ENCODE measurements around the gene SMU1.

SMU1 gene

GRCh38 chr9:33081128-33081851, 4.8 kb upstream of the SMU1 start:
- no peaks in the 10 kb centered on the region for H3K9me3 ChIP-seq (replicated peaks; ENCODE audit: low read length)
- peak overlapping the region; percentile 75 for H3K9ac ChIP-seq (ENCODE audit: low read depth, low read length)
- H3K27me3 ChIP-seq (ENCODE audit: control insufficient read depth, insufficient read depth, low read length) = no peaks in the 10 kb centered on the region
- H3K36me3 ChIP-seq (ENCODE audit: insufficient read depth, low read length) = no peaks in the 10 kb centered on the region
- peaks cover 11% of the 10 kb centered on the region for H3K4me1 ChIP-seq (ENCODE audit: control insufficient read depth, insufficient read depth, low read length)
- H3K4me3 ChIP-seq (ENCODE audit: low read length) = peak overlapping the region; percentile 54
- H3K4me2 ChIP-seq (ENCODE audit: low read length) = peak overlapping the region; percentile 78

- Histone ChIP-seq H3K9me3 (replicated peaks; ENCODE audit: low read length) (no peaks in the 10 kb centered on the region), H3K4me1 (ENCODE audit: control insufficient read depth, insufficient read depth, low read length) (peaks cover 12% of the 10 kb centered on the region), H3K4me2 (ENCODE audit: low read length) (peak overlapping the region; percentile 78), H3K27me3 (ENCODE audit: control insufficient read depth, insufficient read depth, low read length) (no peaks in the 10 kb centered on the region), H3K9ac (ENCODE audit: low read depth, low read length) (peak overlapping the region; percentile 75), H3K36me3 (ENCODE audit: insufficient read depth, low read length) (no peaks in the 10 kb centered on the region), H3K4me3 (ENCODE audit: low read length) (no peak overlapping the region)
Observed at GRCh38 chr9:33080534-33080933, 4.1 kb upstream of the SMU1 start.

- H3K9ac ChIP-seq (ENCODE audit: low read depth, low read length) = no peak overlapping the region
- no peak overlapping the region for H3K4me3 ChIP-seq (ENCODE audit: low read length)
Observed at GRCh38 chr9:33068991-33069390, 7.5 kb downstream of the SMU1 start.

GRCh38 chr9:33065157-33066076, 11.1 kb downstream of the SMU1 start:
- Histone ChIP-seq H3K27me3 (ENCODE audit: control insufficient read depth, insufficient read depth, low read length) (no peaks in the 10 kb centered on the region), H3K4me1 (ENCODE audit: control insufficient read depth, insufficient read depth, low read length) (no peaks in the 10 kb centered on the region), H3K9ac (ENCODE audit: low read depth, low read length) (no peak overlapping the region), H3K4me2 (ENCODE audit: low read length) (no peak overlapping the region), H3K36me3 (ENCODE audit: insufficient read depth, low read length) (peaks cover 65% of the 10 kb centered on the region), H3K9me3 (replicated peaks; ENCODE audit: low read length) (no peaks in the 10 kb centered on the region), H3K4me3 (ENCODE audit: low read length) (no peak overlapping the region)

More at GRCh38 chr9:33068991-33069390, 7.5 kb downstream of the SMU1 start:
- no peaks in the 10 kb centered on the region for H3K9me3 ChIP-seq (replicated peaks; ENCODE audit: low read length)
- no peaks in the 10 kb centered on the region for H3K4me1 ChIP-seq (ENCODE audit: control insufficient read depth, insufficient read depth, low read length)
- no peak overlapping the region for H3K4me2 ChIP-seq (ENCODE audit: low read length)
- H3K27me3 ChIP-seq (ENCODE audit: control insufficient read depth, insufficient read depth, low read length) = no peaks in the 10 kb centered on the region
- peaks cover 65% of the 10 kb centered on the region for H3K36me3 ChIP-seq (ENCODE audit: insufficient read depth, low read length)

- H3K4me2 ChIP-seq (ENCODE audit: low read length) = no peak overlapping the region
- no peaks in the 10 kb centered on the region for H3K4me1 ChIP-seq (ENCODE audit: control insufficient read depth, insufficient read depth, low read length)
- no peak overlapping the region for H3K9ac ChIP-seq (ENCODE audit: low read depth, low read length)
- no peaks in the 10 kb centered on the region for H3K27me3 ChIP-seq (ENCODE audit: control insufficient read depth, insufficient read depth, low read length)
- H3K9me3 ChIP-seq (replicated peaks; ENCODE audit: low read length) = no peaks in the 10 kb centered on the region
- no peak overlapping the region for H3K4me3 ChIP-seq (ENCODE audit: low read length)
- H3K36me3 ChIP-seq (ENCODE audit: insufficient read depth, low read length) = peaks cover 48% of the 10 kb centered on the region
Observed at GRCh38 chr9:33051144-33051543, 25.3 kb downstream of the SMU1 start.

- Histone ChIP-seq H3K36me3 (ENCODE audit: insufficient read depth, low read length) (peaks cover 44% of the 10 kb centered on the region), H3K27me3 (ENCODE audit: control insufficient read depth, insufficient read depth, low read length) (no peaks in the 10 kb centered on the region), H3K4me2 (ENCODE audit: low read length) (no peak overlapping the region), H3K9me3 (replicated peaks; ENCODE audit: low read length) (no peaks in the 10 kb centered on the region), H3K4me3 (ENCODE audit: low read length) (no peak overlapping the region), H3K9ac (ENCODE audit: low read depth, low read length) (no peak overlapping the region), H3K4me1 (ENCODE audit: control insufficient read depth, insufficient read depth, low read length) (peaks cover 1% of the 10 kb centered on the region)
Observed at GRCh38 chr9:33049680-33050361, 26.7 kb downstream of the SMU1 start.

- Histone ChIP-seq H3K4me3 (ENCODE audit: low read length) (no peak overlapping the region), H3K9me3 (replicated peaks; ENCODE audit: low read length) (no peaks in the 10 kb centered on the region), H3K9ac (ENCODE audit: low read depth, low read length) (no peak overlapping the region), H3K36me3 (ENCODE audit: insufficient read depth, low read length) (peaks cover 28% of the 10 kb centered on the region), H3K4me1 (ENCODE audit: control insufficient read depth, insufficient read depth, low read length) (peaks cover 12% of the 10 kb centered on the region), H3K27me3 (ENCODE audit: control insufficient read depth, insufficient read depth, low read length) (no peaks in the 10 kb centered on the region), H3K4me2 (ENCODE audit: low read length) (no peak overlapping the region)
Observed at GRCh38 chr9:33048054-33048465, 28.4 kb downstream of the SMU1 start.

GRCh38 chr9:33046061-33046460, 30.4 kb downstream of the SMU1 start:
- no peak overlapping the region for H3K4me2 ChIP-seq (ENCODE audit: low read length)

GRCh38 chr9:33044677-33045282, 31.7 kb downstream of the SMU1 start:
- H3K9ac ChIP-seq (ENCODE audit: low read depth, low read length) = peak overlapping the region; percentile 84
- H3K9me3 ChIP-seq (replicated peaks; ENCODE audit: low read length) = no peaks in the 10 kb centered on the region
- H3K4me3 ChIP-seq (ENCODE audit: low read length) = peak overlapping the region; percentile 77
- peak overlapping the region; percentile 89 for H3K4me2 ChIP-seq (ENCODE audit: low read length)
- peaks cover 24% of the 10 kb centered on the region for H3K36me3 ChIP-seq (ENCODE audit: insufficient read depth, low read length)
- no peaks in the 10 kb centered on the region for H3K27me3 ChIP-seq (ENCODE audit: control insufficient read depth, insufficient read depth, low read length)
- H3K4me1 ChIP-seq (ENCODE audit: control insufficient read depth, insufficient read depth, low read length) = peaks cover 12% of the 10 kb centered on the region

More at GRCh38 chr9:33046061-33046460, 30.4 kb downstream of the SMU1 start:
- peaks cover 15% of the 10 kb centered on the region for H3K36me3 ChIP-seq (ENCODE audit: insufficient read depth, low read length)
- H3K4me1 ChIP-seq (ENCODE audit: control insufficient read depth, insufficient read depth, low read length) = peaks cover 12% of the 10 kb centered on the region
- H3K9ac ChIP-seq (ENCODE audit: low read depth, low read length) = no peak overlapping the region
- no peaks in the 10 kb centered on the region for H3K27me3 ChIP-seq (ENCODE audit: control insufficient read depth, insufficient read depth, low read length)
- no peak overlapping the region for H3K4me3 ChIP-seq (ENCODE audit: low read length)
- no peaks in the 10 kb centered on the region for H3K9me3 ChIP-seq (replicated peaks; ENCODE audit: low read length)

GRCh38 chr9:33044162-33044673, 32.3 kb downstream of the SMU1 start:
- H3K36me3 ChIP-seq (ENCODE audit: insufficient read depth, low read length) = peaks cover 28% of the 10 kb centered on the region
- H3K9ac ChIP-seq (ENCODE audit: low read depth, low read length) = peak overlapping the region; percentile 84
- no peaks in the 10 kb centered on the region for H3K27me3 ChIP-seq (ENCODE audit: control insufficient read depth, insufficient read depth, low read length)

More at GRCh38 chr9:33044162-33044673, 32.3 kb downstream of the SMU1 start:
- H3K9me3 ChIP-seq (replicated peaks; ENCODE audit: low read length) = no peaks in the 10 kb centered on the region
- H3K4me3 ChIP-seq (ENCODE audit: low read length) = peak overlapping the region; percentile 77
- H3K4me1 ChIP-seq (ENCODE audit: control insufficient read depth, insufficient read depth, low read length) = peaks cover 12% of the 10 kb centered on the region
- H3K4me2 ChIP-seq (ENCODE audit: low read length) = peak overlapping the region; percentile 89
